ENCODE measurements around the gene LYZL4. TPM values are rescaled to one million over a fixed set of nuclear protein-coding genes. Genes with fewer than 3 reads are reported as not detected.

The LYZL4 gene
- total and polyA plus RNA-seq, 2 of the 13 experiments (the other 11 are each of a cell fraction or from before 2014, with no cell fraction given) = not detected

DNA sequence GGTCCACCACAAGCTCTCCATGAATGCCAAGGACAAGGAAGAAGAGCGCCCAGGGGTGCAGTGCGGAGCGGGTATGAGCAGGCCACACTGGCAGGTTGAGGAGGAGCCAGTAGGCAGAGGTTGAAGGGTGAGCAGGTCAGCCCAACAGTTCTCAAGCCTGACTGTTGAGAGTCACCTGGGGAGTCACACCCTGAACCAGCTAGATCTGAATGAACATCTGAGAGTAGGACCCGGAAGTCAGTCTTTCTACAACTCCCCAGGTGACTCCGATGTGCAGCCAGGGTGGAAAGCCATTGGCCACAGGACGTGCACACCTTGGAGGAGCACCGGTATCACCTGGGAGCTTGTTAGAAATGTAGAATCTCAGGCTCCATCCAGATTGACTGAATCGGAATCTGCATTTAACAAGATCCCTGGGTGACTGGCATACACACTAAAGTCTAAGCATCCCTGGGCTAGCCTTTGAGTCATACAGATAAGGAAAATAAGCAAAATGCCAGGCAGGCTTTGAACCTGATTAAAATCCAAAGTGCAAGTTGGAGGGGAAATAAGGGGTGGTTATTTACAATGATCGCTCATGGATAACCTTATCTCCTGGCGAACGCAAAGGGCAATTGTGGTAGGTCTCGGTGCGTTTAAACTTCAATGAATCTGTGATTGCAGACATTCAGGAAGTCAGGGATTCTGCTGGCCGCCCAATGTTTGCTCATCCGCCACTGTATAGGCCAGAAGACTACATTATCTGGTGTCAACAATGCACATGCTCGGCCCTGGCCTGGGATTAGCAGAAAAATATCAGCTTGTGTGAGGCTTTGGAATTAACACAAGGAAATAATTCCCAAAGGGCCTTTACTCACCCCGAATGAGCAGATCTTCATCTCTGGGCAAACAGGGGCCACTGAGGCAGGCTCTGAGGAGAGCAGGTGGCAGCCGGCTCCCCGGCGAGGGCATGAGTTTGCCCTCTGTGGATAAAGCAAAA, 11.7 kb upstream of the LYZL4 start (continued):
- TF ChIP-seq, protein P1, sequence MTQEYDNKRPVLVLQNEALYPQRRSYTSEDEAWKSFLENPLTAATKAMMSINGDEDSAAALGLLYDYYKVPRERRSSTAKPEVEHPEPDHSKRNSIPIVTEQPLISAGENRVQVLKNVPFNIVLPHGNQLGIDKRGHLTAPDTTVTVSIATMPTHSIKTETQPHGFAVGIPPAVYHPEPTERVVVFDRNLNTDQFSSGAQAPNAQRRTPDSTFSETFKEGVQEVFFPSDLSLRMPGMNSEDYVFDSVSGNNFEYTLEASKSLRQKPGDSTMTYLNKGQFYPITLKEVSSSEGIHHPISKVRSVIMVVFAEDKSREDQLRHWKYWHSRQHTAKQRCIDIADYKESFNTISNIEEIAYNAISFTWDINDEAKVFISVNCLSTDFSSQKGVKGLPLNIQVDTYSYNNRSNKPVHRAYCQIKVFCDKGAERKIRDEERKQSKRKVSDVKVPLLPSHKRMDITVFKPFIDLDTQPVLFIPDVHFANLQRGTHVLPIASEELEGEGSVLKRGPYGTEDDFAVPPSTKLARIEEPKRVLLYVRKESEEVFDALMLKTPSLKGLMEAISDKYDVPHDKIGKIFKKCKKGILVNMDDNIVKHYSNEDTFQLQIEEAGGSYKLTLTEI (CRISPR knock-in tag; conservative IDR thresholded peaks at IDR 0.05) = no peak
- peak; percentile 62; the same call in 1 of the 2 replicates for TF ChIP-seq ZFP37 (CRISPR knock-in tag; IDR thresholded peaks at IDR 0.05; ENCODE audit: borderline replicate concordance)
- TF ChIP-seq ZNF10 (CRISPR knock-in tag; IDR thresholded peaks at IDR 0.05; ENCODE audit: borderline replicate concordance, low read depth) = no peak
- TF ChIP-seq ZNF564 (CRISPR knock-in tag; IDR thresholded peaks at IDR 0.05) = peak; percentile 86; the same call in 1 of the 2 replicates
- peak; percentile 96 for TF ChIP-seq FOXJ3 (CRISPR knock-in tag; IDR thresholded peaks at IDR 0.05; ENCODE audit: borderline replicate concordance)
- TF ChIP-seq NPAS2 (CRISPR knock-in tag; IDR thresholded peaks at IDR 0.05; ENCODE audit: borderline replicate concordance) = no peak
- peak; percentile 67; the same call in 1 of the 2 replicates for TF ChIP-seq ZIK1 (CRISPR knock-in tag; IDR thresholded peaks at IDR 0.05; ENCODE audit: borderline replicate concordance, low read depth)
- peak; percentile 81 for TF ChIP-seq SMYD3 (CRISPR knock-in tag; IDR thresholded peaks at IDR 0.05)
- TF ChIP-seq, protein P2, sequence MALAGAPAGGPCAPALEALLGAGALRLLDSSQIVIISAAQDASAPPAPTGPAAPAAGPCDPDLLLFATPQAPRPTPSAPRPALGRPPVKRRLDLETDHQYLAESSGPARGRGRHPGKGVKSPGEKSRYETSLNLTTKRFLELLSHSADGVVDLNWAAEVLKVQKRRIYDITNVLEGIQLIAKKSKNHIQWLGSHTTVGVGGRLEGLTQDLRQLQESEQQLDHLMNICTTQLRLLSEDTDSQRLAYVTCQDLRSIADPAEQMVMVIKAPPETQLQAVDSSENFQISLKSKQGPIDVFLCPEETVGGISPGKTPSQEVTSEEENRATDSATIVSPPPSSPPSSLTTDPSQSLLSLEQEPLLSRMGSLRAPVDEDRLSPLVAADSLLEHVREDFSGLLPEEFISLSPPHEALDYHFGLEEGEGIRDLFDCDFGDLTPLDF (CRISPR knock-in tag; IDR thresholded peaks at IDR 0.05) = no peak
- peak; percentile 41; the same call in 1 of the 3 replicates for TF ChIP-seq MXI1 (IDR thresholded peaks at IDR 0.05; ENCODE audit: borderline replicate concordance, low read depth, low read length)
- TF ChIP-seq, protein P3, sequence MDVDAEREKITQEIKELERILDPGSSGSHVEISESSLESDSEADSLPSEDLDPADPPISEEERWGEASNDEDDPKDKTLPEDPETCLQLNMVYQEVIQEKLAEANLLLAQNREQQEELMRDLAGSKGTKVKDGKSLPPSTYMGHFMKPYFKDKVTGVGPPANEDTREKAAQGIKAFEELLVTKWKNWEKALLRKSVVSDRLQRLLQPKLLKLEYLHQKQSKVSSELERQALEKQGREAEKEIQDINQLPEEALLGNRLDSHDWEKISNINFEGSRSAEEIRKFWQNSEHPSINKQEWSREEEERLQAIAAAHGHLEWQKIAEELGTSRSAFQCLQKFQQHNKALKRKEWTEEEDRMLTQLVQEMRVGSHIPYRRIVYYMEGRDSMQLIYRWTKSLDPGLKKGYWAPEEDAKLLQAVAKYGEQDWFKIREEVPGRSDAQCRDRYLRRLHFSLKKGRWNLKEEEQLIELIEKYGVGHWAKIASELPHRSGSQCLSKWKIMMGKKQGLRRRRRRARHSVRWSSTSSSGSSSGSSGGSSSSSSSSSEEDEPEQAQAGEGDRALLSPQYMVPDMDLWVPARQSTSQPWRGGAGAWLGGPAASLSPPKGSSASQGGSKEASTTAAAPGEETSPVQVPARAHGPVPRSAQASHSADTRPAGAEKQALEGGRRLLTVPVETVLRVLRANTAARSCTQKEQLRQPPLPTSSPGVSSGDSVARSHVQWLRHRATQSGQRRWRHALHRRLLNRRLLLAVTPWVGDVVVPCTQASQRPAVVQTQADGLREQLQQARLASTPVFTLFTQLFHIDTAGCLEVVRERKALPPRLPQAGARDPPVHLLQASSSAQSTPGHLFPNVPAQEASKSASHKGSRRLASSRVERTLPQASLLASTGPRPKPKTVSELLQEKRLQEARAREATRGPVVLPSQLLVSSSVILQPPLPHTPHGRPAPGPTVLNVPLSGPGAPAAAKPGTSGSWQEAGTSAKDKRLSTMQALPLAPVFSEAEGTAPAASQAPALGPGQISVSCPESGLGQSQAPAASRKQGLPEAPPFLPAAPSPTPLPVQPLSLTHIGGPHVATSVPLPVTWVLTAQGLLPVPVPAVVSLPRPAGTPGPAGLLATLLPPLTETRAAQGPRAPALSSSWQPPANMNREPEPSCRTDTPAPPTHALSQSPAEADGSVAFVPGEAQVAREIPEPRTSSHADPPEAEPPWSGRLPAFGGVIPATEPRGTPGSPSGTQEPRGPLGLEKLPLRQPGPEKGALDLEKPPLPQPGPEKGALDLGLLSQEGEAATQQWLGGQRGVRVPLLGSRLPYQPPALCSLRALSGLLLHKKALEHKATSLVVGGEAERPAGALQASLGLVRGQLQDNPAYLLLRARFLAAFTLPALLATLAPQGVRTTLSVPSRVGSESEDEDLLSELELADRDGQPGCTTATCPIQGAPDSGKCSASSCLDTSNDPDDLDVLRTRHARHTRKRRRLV (CRISPR knock-in tag; IDR thresholded peaks at IDR 0.05) = no peak; the same call in 1 of the 2 replicates
- no peak for TF ChIP-seq USF2 (IDR thresholded peaks at IDR 0.05; ENCODE audit: low read depth, low read length)
- TF ChIP-seq USF2 (CRISPR knock-in tag; IDR thresholded peaks at IDR 0.05; ENCODE audit: borderline replicate concordance) = no peak
- no peak; the same call in 1 of the 2 replicates for TF ChIP-seq ZNF780A (CRISPR knock-in tag; IDR thresholded peaks at IDR 0.05)
- TF ChIP-seq NR1H2 (CRISPR knock-in tag; IDR thresholded peaks at IDR 0.05; ENCODE audit: borderline replicate concordance, low read depth) = no peak
- TF ChIP-seq IKZF1 (IDR thresholded peaks at IDR 0.05) = no peak
- no peak for TF ChIP-seq MTF2 (CRISPR knock-in tag; IDR thresholded peaks at IDR 0.05; ENCODE audit: borderline replicate concordance)

All from HepG2 (cell line).